Heart right ventricle (tissue), 16 donors: ENCODE measurements around the gene ARHGEF4. TPM values are rescaled to one million over a fixed set of nuclear protein-coding genes. Genes with fewer than 3 reads are reported as not detected.

Experiments
- ATAC-seq, 8 donors: fragments of 200-7000 bp; cut with Tn5 transposase; one replicate each; pipeline ENCODE4 v1.9.1; 2020; ENCODE audit warnings: mild to moderate bottlenecking in 8 of 8, moderate library complexity in 8 of 8, moderate number of reproducible peaks in 1 of 8
- DNase-seq, 2 donors: peaks; one replicate each; pipeline ENCODE4 v3.0.0-alpha.2; 2020
- H3K27ac ChIP-seq, 10 donors: fragments of 200-600 bp; sonication (generic) in 2 of 10; one replicate each; pipeline versions ENCODE4 v1.5.0 to v1.8.0; 2020 to 2022; ENCODE audit warnings: mild to moderate bottlenecking in 3 of 10
- H3K27me3 ChIP-seq, 7 donors: fragments of 200-600 bp; one replicate each; pipeline ENCODE4 v1.8.0; 2021 to 2022; ENCODE audit warnings: mild to moderate bottlenecking in 2 of 7
- H3K36me3 ChIP-seq, 9 donors: fragments of 200-600 bp; sonication (generic) in 1 of 9; one replicate each; pipeline versions ENCODE4 v1.5.0 to v1.8.0; 2020 to 2022; ENCODE audit warnings: mild to moderate bottlenecking in 2 of 9
- H3K4me1 ChIP-seq, 9 donors: fragments of 200-600 bp; sonication (generic) in 1 of 9; one replicate each; pipeline versions ENCODE4 v1.5.0 to v1.8.0; 2020 to 2022; ENCODE audit warnings: mild to moderate bottlenecking in 4 of 9
- H3K4me3 ChIP-seq, 10 donors: fragments of 200-600 bp; sonication (generic) in 2 of 10; one replicate each; pipeline versions ENCODE4 v1.5.0 to v1.8.0; 2020 to 2022; ENCODE audit warnings: mild to moderate bottlenecking in 7 of 10, moderate library complexity in 2 of 10
- H3K9me3 ChIP-seq, 11 donors: fragments of 200-600 bp in 10 of 11; sonication (generic) in 2 of 11; one replicate each; pipeline versions ENCODE4 v1.5.0 to v1.8.0; 2013 to 2022; ENCODE audit warnings: mild to moderate bottlenecking in 2 of 11, control low read depth in 1 of 11, moderate library complexity in 1 of 11
- CTCF ChIP-seq, 9 donors: fragments of 200-600 bp; sonication (generic) in 2 of 9; IDR thresholded peaks; one replicate each; pipeline versions ENCODE4 v1.5.0 to v1.8.0; 2021 to 2022; ENCODE audit warnings: antibody characterized with exemption in 9 of 9, mild to moderate bottlenecking in 5 of 9, moderate library complexity in 1 of 9
- WGBS, 2 donors: extraction: QIAGEN DNeasy Blood & Tissue Kit; methylation state at CpG; one replicate each; pipeline ENCODE4 v1.1.7; 2013; ENCODE audit warnings: inconsistent platforms in 1 of 2; 5-methylcytosine and 5-hydroxymethylcytosine counted together
- intact Hi-C, 10 donors: fragments of 100-400 bp; cut with DNase I; formaldehyde crosslinking; loops; one replicate each; pipeline versions ENCODE4 v1.11.1 to v1.14.2; 2022
- long read RNA-seq, 3 donors: library from polyadenylated mRNA; unstranded; transcript quantifications; one replicate each; pipeline ENCODE4 v2.0.0, GENCODE V29; 2020 to 2021
- polyA plus RNA-seq, 2 donors: library from polyadenylated mRNA; stranded (reverse); fragments of 200-250 nt; gene quantifications; one replicate each; pipeline ENCODE4 v1.2.3, GENCODE V29; 2013
- total RNA-seq, 10 donors: library from RNA; stranded (reverse); fragmentation: NEBNext Ultra II Directional in 3 of 10; extraction: Animal tissue kit (Norgen Biotek cat#: 25700) in 3 of 10; gene quantifications; one replicate each; pipeline versions ENCODE4 v1.2.1 to v1.2.4, GENCODE V29; 2021 to 2023
- donor health status: Arrhythmogenic right ventricular cardiomyopathy.
- donor health status: ischemic (EF 13 %, LVEDD 7.1; RV severe dilation, severe dysfunction).
- donor health status: healthy with polysubstance abuse.
- donor health status: DM: no; HTN: yes; CAD: no.
- donor health status: DM: no; HTN: no; CAD: no.
- donor health status: ischemic (EF 25% LVEDD 6.9; RV normal size, moderate dysfunction).
- donor health status: ischemic (EF 25% LVEDD 5.7; RV mildly dilated, moderate dysfunction).
- donor health status: healthy.
- donor health status: DM: yes; HTN: yes; CAD: no.
- donor health status: Ischemic cardiomyopathy.
- donor health status: ischemic (EF 35%, LVEDD 5.7; RV mildly dilated, moderate dysfunction).
- donor health status: nonischemic (EF 11% LVEDD 7.7; RV severe dilation, severe dysfunction).
- donor health status: DM: yes; HTN: yes; CAD: no.
- donor health status: PGD.
- donor health status: ischemic (EF 29% LVEDD 5.4; RV normal size, mild dysfunction).
- donor health status: nonischemic (EF 23%, LVEDD 6.1; RV moderate dilation, normal function).

ARHGEF4 gene
- total RNA-seq = 1 to 10 TPM; 2.5 to 6.5 (median 3.9) TPM
- polyA plus RNA-seq = 1 to 10 TPM in 1 of 2 donors, under 1 TPM in 1; 0.67 to 3.2 TPM
- long read RNA-seq, donor 1, partial matches to known transcripts = 2 of 5 reads
- long read RNA-seq, donor 1, other reads (novel, unspliced or antisense) = 3 of 5 reads
- long read RNA-seq, donor 2, partial matches to known transcripts = 1 of 5 reads
- long read RNA-seq, donor 2, other reads (novel, unspliced or antisense) = 4 of 5 reads
- long read RNA-seq, donor 3, partial matches to known transcripts = 4 of 5 reads
- long read RNA-seq, donor 3, other reads (novel, unspliced or antisense) = 1 of 5 reads

GRCh38 chr2:130836501-130837174, at the start of gene ARHGEF4:
Gene ARHGEF4 (plus strand): TSS chr2:130836914. CDS start chr2:130836954, 40 bp downstream.
- Histone ChIP-seq H3K4me1 (peaks cover 0 to 7% (median 0%) of the 10 kb centered on the region in 9 donors), H3K27ac (no peak within 1 kb of the TSS), H3K9me3 (no peaks in the 10 kb centered on the region), H3K27me3 (peaks cover 11 to 78% (median 59%) of the 10 kb centered on the region in 7 donors), H3K36me3 (no peaks in the 10 kb centered on the region), H3K4me3 (peak within 1 kb of the TSS in 7 of 10 donors; percentile 10 to 35 (median 23))
- WGBS, 2 donors = 5 to 7% methylated on average over 34 to 70 of the region's 70 CpGs
- DNase-seq (no peak), ATAC-seq (peak in 3 of 8 donors; percentile 29 to 72 (median 36))
- TF ChIP-seq CTCF (IDR thresholded peaks at IDR 0.05) = no peak
- intact Hi-C loops = no loop called here

- H3K36me3 ChIP-seq = no peaks in the 10 kb centered on the region
- ATAC-seq = no peak
- intact Hi-C loops = no loop called here
Observed at GRCh38 chr2:130787841-130788240, 48.9 kb upstream of the ARHGEF4 start.

DNA sequence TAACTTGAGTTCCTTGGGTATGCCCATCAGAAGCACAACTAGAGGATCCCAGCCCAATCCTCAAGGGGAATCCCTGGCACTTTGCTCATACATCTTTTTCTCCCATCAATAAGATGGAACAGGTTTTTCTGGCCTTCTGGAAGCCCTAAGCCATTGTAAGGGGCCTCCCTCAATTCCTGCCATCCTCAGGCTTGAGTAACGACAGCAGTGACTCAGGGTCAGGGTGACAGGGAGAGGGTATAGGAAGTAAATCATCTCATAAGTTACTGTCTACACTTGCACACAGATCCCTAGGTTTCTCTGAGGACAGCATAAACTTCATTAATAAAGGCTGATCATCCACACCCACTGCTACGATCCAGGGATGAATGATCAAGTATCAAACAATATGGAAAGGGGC, 46.4 kb upstream of the ARHGEF4 start:
- H3K4me1 ChIP-seq = no peaks in the 10 kb centered on the region
- TF ChIP-seq CTCF (IDR thresholded peaks at IDR 0.05) = no peak
- DNase-seq = no peak
- no peak overlapping the region for H3K27ac ChIP-seq
- intact Hi-C loops = loop anchor here in 1 of 10 donors (10.0 kb wide), 1 partner anchor 134 kb away; no protein-coding TSS in a partner anchor
- H3K36me3 ChIP-seq = no peaks in the 10 kb centered on the region
- H3K27me3 ChIP-seq = peaks cover 0 to 26% (median 5%) of the 10 kb centered on the region in 7 donors
- no peak for ATAC-seq
- H3K9me3 ChIP-seq = no peaks in the 10 kb centered on the region
- no peak overlapping the region for H3K4me3 ChIP-seq
- 84 to 85% methylated on average over 2 of the region's 2 CpGs for WGBS, 2 donors

More at GRCh38 chr2:130787841-130788240, 48.9 kb upstream of the ARHGEF4 start:
- Histone ChIP-seq H3K27ac (no peak overlapping the region), H3K9me3 (peaks cover 0 to 10% (median 0%) of the 10 kb centered on the region in 11 donors), H3K4me3 (no peak overlapping the region), H3K4me1 (no peaks in the 10 kb centered on the region), H3K27me3 (peaks cover 0 to 18% (median 0%) of the 10 kb centered on the region in 7 donors)
- no peak for TF ChIP-seq CTCF (IDR thresholded peaks at IDR 0.05)
- WGBS, 2 donors = 84 to 85% methylated on average over 17 of the region's 17 CpGs
- no peak for DNase-seq

GRCh38 chr2:130790804-130791616, 45.7 kb upstream of the ARHGEF4 start:
- Histone ChIP-seq H3K27me3 (peaks cover 0 to 26% (median 5%) of the 10 kb centered on the region in 7 donors), H3K9me3 (no peaks in the 10 kb centered on the region), H3K4me1 (no peaks in the 10 kb centered on the region), H3K27ac (no peak overlapping the region), H3K4me3 (no peak overlapping the region), H3K36me3 (no peaks in the 10 kb centered on the region)
- intact Hi-C loops = loop anchor here in 1 of 10 donors (10.0 kb wide), 1 partner anchor 134 kb away; no protein-coding TSS in a partner anchor
- TF ChIP-seq CTCF (IDR thresholded peaks at IDR 0.05) = no peak
- 83 to 90% methylated on average over 9 of the region's 9 CpGs for WGBS, 2 donors
- no peak for DNase-seq
- ATAC-seq = no peak
